Activated CD4-positive, alpha-beta T cell treated with anti-CD3 and anti-CD28 coated beads for 48 hours (primary cell): Measurements from ENCODE around the gene CHDH.

Source experiments
- DNase-seq: peaks from one replicate; pipeline ENCODE4 v3.0.0-alpha.2; 2020

Gene CHDH

DNA sequence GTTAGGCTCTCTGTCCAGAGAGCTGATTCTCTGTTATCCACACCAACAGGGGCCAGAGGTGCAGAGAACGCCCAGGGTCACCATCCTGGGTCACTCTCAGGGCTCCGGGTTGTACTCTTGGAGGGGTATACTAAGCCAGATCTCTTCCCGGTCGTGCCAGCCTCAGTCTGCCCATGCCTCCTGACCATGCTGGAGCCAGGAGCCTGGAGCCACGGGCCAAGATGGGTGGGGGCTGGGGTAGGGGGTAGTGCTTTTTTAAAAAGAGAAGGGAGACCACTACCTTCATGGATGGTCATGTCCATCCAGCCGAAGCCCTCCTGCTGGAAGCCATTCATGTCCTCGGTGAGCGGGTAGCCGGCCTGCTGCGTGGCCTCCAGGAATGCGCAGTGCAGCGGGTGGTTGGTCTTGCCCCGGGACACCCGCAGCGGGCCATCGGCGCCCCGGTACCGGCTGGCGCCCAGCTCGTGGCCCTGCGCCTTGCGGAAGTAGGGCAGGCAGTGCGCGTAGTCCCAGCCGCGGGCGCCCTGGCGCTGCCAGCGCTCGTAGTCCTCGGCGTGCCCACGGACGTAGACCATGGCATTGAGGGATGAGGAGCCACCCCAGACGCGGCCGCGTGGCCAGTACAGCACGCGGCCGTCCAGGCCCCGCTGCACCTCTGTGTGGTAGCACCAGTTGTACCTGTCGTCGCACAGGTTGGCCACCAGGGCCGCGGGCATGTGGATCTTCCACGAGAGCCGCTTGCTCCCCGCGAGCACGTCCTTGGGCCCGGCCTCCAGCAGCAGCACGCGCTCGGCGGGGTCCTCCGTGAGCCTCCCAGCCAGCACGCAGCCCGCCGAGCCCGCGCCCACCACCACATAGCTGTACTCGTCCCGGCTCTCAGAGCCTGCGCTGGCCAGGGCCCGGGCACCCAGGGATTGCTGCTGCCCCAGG, 22.9 kb downstream of the CHDH start:
- no peak for DNase-seq

DNA sequence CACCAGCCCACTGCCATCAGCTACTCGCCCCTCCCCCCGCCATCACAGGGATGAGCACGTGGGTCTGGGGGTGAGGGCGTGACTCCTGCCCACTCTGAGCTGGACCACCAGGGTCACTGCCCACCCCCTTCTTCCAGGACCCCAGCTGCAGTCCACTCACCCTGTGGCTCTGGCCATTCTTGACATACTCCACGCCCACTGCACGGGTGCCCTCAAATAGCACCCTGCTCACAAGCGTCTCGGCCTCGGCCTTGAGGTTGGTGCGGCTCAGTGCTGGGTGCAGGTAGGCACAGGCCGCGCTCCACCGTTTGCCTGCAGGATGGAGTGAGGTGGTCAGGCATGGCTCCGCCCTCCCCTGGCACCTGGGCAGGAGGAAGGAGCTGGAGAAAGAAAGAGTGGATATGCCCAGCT, 23.9 kb downstream of the CHDH start:
- no peak for DNase-seq

DNA sequence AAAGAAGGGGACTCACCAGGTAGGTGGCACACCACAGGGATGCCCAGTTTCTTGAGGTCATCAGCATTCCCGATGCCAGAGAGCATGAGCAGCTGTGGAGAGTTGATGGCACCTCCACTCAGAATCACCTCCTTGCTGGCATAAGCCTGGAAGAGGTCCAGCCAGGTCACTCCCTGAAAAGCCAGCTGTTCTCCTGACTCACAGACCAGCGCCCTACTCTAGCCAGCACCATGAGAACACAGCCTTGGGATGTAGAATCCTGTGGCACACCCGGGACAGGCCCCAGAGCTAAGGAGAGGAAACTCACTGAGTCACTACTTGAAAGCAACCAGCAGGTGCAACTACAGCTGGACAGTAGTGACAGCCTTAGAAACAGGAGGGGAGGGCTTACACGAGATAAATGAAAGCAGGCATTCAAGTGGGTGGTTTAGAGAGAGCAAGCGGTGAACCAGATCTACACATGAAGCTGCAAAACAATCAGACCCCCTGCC, 24.5 kb downstream of the CHDH start:
- DNase-seq, result no peak

DNA sequence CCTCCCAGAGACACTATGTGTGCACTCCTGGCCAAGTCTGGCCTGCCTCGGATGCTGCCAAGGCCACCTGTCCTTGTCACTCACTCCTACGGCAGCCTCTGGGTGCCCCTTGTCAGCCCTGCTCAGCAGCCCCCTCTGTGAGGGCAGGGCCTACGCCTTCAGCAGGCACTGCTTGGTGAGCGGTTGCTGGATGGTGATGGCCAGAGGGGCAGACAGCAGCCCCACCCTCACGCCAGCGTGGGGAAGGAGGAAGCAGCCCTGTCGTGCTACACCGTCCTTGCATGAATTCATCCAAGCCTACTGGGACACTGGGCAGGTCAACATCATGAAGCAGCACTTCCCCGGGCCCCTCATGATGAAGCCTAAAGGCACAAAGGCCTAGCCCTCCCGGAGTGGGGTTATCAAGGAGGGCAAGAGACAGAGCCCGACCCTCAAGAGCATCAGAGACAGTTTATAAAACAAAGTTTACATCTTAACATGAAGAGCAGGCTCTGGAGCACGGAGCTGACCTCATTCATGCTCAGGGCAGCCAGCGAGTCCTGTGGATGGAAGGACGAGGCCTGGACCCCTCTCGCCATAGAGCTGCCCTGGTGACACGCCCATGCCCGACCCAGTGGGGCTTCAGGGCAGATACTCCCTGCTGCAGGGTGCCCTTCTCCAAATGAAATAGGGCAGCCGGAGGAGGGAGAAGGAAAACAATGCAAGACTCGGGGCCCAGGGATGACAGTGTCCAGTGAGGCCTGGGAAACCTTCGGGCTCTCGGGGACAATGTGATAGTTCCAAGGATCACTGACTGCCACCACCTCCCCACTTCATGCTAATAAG, 25.3 kb downstream of the CHDH start:
- no peak for DNase-seq

DNA sequence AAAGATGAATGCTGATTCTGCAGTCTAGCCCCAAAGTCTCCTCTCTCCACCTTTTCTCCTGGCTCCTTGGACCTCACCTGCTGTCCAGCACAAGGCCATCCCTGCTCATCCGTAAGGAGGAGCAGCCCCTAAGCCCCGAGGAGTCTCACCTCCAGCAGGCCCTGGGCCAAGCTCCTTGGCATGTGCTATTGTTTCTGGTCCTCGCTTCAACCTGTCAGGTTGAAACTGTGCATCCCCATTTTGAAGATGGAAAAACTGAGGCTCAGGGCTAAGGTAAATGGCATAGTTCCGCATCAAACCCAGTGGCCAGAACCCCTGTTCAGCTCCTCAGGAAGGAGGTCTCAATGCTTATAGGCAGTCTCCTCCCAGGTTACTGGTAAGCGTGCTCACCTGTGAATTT, 26.1 kb downstream of the CHDH start:
- DNase-seq, result no peak

DNA sequence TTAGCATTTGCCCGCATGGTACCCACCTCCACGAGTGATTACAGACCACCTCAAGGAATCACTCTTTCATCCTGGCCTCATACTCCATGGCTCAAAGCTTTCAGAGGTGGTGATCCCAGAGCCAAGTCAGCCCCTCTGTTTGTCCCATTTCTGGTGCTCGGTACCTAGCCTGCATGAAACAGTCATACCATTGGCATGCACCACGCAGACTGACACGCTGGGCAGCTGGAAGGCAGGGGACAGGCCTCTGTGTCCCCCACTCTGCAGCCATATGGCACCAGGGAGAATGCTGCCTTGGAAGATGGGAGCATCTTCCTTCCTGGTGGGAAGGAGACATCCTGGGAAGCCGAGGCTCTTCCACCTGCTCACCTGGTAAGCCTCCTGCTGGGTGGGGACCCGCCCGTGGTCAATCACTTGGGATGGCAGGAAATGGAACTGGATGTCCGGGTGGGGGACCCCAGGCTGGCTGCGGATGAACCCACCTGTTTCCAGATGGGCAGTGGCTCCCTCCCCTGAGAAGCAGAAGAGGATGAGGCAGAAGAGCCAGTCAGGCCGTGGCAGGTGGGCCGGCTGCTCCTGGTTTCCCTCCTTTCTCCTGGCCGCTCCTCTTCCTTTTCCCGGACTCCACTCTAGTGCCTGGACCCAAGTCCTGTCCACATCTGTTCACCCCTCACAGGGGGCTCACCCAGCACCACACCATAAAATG, 26.9 kb downstream of the CHDH start:
- DNase-seq, result no peak

DNA sequence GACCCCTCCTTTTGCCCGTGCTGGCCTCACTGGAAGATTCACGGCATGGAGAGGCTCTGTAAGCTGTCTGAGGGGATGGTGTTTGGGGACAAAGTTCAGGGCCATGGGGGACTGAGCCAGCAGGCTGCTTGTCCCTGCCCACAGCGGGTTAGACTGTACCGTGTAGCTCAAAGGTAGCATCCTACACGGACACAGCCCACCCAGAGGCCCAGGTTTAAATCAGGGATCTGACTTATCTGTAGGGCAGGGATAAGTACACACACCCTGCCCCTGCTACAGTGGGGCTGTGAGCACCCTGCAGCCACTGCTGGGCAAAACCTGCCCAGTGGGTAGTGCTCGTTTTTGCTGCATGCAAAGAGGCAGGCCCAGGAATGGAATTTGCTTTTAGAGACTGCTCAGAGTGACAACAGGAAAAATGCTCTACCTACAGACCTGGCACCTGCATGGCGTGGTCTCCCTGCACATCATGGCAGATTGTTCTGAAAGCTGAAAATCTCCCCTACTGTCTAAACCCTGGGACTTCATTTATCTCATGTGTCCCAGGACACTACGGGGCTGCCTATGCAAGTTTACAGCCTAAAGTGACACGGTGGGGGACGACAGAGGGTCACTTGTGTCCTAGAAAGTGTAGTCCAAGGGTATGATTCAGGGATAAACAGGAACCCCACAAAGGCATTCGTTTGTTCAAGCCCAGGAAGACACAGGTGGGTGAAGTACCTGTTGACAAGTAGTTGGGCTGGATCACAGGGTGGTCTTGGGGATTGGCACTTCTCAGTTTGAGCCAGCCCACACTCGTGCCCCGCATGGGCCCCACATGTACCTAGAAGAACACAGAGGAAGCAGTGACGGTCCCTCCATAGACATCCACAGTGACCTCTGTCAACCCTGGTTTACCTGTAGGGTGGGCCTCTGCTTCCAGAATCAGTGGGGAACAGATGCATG, 27.7 kb downstream of the CHDH start:
- no peak for DNase-seq

DNA sequence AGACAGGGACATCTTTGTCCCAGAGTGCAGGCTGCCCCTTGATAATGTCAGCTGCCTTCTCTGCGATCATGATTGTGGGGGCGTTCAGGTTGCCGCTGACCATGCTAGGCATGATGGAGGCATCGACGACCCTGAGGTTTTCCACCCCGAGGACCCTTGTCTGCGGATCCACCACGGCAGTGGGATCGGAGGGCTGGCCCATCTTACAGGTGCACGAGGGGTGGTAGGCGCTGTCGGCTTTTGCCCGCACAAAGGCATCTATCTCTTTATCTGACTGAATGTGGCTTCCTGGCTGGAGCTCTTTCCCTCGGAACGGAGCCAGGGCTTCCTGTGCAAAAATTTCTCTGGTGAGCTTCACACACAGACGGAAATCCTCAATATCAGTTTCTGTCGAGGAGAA, 28.4 kb downstream of the CHDH start:
- no peak for DNase-seq

DNA sequence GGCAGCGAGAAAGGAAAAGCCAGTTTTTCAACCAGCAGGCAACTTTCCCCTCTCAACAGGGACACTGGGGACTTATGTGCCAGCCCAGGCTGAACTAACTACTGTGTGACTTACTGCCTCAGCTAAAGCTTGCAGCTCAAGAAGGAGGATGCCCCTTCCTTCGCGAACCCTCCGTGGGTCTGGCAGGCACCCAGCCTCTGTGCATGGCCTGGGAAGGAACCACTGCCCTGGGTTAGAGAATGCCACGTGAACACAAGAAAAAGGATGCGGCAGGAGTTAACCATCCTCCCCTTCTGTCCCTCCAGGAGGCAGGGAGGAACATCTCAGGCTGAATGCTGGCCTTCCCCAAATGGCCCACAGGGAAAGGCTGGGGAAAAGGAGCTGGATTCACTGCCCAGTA, 29.0 kb downstream of the CHDH start:
- DNase-seq, result no peak

DNA sequence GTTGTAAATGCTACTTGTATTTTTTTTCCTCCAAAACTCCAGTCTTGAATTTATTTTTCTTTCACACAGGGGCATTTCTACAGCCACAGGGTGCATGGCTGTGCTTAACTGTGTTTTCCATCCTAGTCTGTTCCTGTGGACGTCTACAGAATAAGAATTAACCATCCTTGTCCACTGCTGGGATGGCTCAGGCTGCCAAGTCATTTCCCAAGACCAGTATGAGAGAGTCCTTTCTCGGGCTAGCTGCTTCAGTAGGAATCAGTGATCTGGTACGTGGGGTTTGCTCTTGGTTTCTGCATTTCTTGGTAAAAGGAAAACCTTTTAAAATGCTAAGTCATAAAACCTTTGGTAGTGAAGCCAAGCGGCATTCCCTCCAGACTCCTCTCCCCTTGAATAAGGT, 29.8 kb downstream of the CHDH start:
- DNase-seq, result no peak

DNA sequence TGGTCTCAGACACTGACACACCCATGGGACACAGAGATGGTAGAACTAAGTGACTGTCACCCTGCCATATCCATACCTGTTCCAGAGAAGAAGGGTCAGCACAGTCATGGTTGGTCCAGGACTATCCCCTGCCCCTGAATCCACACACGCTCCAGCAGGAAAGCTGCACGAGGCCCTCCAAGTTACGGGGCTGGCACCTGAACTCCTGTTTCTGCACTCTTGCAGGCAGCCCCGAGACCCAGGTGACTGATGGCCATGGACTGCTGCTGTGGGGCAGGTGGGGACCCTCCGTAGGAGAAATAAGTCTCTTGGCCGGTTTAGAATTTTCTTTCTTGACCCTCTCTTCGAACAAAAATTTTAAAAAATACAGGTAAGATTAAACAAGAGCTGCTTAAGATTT, 30.6 kb downstream of the CHDH start:
- DNase-seq, result no peak

DNA sequence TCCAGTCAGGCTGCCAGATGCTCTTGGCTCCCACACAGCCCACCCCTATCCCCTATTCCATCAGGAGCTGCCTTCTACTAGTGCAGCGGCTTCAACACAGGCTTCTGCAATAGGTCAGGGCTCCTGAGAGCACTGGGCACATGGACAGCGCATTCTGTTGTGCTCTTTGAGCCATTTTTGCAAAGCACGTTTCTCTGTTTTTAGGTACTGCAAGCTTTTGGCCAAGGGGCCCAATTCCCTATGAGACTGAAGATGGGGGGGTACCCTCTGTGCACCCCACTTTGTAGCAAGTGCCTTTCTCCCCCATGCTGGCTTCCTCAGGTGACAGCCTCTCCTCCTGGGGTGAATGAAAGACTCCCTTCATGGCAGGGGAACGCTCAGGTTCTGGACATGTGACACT, 31.2 kb downstream of the CHDH start:
- DNase-seq, result no peak

DNA sequence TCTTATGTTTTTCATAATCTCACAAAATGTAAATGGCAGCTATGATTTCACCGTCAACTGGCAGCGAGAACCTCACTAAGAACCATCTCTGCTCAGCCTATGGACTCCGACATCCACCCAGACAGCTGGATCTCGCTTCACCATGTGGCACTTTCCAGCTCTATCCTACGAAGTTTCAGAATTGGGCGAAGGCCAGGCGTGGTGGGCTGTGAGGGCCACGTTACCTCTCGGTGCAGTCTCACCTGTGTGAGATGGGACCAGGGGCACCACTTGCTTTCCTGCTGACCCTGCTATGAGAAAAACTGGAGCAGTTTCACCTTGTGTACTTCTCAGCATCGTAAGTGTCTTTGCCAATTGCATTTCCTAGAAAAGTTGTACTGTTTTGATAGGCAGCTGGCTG, 32.3 kb downstream of the CHDH start:
- DNase-seq, result no peak

DNA sequence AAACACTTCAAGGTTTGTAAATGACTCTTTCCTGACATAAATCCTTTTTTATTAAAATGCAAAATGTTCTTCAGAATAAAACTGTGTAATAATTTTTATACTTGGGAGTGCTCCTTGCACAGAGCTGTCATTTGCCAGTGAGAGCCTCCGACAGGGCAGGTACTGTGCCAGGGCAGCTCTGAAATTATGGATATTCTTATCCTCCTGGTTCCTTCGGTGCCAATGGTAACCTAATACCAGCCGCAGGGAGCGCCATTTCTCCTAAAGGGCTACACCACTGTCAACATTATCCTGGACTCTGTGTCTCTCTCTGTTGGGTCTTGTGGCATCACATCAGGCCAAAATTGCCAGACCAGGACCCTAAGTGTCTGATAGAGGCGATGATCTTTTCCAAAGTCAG, 33.0 kb downstream of the CHDH start:
- no peak for DNase-seq

DNA sequence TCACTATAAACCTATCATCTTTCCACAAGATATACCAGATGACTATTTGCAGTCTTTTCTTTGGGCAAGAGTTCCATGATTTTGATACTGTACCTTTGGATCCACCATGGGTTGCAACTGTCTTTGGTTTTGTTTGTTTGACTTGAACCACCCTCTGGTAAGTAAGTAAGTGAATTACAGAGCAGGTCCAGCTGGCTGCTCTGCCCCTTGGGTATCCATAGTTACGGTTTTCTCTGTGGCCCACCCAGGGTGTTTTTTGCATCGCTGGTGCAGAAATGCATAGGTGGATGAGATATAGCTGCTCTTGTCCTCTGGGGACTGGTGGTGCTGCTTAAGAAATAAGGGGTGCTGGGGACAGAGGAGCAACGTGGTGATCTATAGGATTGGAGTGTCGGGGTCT, 33.8 kb downstream of the CHDH start:
- no peak for DNase-seq

DNA sequence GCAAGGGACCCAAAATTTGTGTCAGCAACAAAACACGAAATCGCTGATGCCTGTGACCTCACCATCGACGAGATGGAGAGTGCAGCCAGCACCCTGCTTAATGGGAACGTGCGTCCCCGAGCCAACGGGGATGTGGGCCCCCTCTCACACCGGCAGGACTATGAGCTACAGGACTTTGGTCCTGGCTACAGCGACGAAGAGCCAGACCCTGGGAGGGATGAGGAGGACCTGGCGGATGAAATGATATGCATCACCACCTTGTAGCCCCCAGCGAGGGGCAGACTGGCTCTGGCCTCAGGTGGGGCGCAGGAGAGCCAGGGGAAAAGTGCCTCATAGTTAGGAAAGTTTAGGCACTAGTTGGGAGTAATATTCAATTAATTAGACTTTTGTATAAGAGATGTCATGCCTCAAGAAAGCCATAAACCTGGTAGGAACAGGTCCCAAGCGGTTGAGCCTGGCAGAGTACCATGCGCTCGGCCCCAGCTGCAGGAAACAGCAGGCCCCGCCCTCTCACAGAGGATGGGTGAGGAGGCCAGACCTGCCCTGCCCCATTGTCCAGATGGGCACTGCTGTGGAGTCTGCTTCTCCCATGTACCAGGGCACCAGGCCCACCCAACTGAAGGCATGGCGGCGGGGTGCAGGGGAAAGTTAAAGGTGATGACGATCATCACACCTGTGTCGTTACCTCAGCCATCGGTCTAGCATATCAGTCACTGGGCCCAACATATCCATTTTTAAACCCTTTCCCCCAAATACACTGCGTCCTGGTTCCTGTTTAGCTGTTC, 34.9 kb downstream of the CHDH start:
- DNase-seq, result no peak

DNA sequence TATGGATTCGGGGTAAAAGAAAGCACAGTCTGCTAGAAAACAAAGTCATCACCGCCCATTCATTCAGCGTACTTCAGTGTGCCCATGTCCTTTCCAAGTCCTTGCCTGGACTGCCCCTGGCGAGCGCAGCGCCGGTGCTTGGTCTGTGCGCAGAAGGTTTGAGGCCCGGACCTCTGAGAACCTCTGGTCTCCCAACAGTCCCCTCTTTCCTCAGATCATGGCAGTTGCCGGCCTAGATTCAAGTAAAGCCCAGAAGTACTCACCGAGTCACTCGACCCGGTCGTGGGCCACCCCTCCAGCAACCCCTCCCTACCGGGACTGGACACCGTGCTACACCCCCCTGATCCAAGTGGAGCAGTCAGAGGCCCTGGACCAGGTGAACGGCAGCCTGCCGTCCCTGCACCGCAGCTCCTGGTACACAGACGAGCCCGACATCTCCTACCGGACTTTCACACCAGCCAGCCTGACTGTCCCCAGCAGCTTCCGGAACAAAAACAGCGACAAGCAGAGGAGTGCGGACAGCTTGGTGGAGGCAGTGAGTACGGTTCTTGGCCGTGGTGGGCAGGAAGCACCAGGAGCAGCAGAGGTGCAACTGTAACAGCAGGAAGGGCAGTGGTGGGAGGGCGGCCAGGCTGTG, 36.3 kb downstream of the CHDH start:
- no peak for DNase-seq

DNA sequence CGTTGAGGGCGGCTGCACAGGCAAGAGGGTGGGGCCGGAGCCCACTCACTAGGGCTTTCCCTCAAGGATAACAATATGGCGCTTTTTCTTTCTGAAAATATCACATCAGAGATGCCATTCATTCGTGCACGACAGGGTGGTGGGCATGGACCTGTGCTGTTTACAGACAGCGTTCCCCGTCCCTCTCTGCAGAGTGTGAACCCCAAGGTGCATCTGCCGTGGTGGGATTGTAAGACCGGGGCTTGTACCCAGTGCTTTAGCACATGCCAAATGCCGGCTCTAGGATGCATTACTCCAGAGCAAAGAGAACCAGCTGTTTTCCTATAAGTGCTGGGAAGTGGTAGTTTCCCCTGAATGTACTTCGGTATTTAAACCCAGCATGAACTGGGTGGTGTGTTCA, 37.0 kb downstream of the CHDH start:
- no peak for DNase-seq

DNA sequence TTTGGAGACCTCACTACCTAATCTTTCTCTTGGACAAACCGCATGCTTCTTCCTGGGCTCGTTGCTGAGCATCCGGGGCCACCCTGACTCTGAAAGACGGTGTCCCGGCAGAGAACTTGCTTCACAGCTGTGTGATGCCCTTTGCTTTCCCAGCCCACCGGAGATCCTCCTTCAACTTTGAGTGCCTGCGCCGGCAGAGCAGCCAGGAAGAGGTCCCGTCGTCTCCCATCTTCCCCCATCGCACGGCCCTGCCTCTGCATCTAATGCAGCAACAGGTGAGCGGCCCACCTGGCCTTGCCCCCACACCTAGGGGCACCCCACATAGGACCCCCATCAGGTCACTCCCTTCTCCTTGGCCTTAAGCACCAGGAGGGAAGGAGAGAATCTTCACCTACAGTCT, 37.7 kb downstream of the CHDH start:
- no peak for DNase-seq

DNA sequence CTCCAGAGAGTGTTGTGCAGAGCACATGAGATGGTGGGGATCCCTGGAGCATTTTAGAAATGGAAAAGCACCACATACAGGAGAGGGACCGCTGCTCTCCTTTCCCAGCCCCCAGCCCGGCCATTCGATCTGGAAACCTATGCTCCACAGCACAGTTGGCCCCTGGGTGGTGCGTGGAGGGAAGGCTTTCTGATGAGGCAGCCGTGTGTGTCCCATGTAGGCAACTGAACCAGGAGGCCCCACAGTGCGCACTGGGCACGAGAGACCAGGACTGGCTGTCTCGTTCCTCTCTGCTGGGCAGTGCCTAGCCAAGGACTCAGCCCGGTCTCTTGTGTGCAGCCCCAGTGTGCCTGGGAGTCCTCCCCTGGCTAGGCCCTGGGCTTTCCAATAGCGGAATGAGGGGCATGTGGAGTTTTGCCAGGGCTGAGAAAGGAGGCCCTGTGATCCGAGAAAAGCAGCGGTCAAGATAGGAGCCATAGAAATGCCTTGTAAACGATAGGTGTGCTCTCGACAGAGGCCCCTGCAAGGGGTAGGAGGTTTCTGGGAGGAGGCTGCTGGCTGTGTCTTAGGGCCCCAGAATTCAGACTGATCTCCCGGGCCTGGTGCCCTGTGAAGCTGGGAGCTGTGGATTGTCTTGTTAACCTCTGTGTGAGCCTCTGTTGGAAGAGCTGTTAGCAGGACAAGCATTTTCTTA, 39.0 kb downstream of the CHDH start:
- no peak for DNase-seq
